Kidney (tissue), 22 donors: ENCODE data around the gene SNX6. TPM values are rescaled to one million over a fixed set of nuclear protein-coding genes. Genes with fewer than 3 reads are reported as not detected.

Experiments used
- DNase-seq, 5 donors: peaks; one replicate each; pipeline ENCODE4 v3.0.0-alpha.2; 2013 to 2020
- FAIRE-seq: peaks from 2 replicates; lab custom pipeline; 2012; peaks lifted over from hg19 to GRCh38; lab: Jason Lieb, UNC
- H3K27ac ChIP-seq, 2 donors: one replicate each; pipeline ENCODE4 v1.7.0; 2013; ENCODE audit warnings: low read depth in 2 of 2, low read length in 2 of 2, inconsistent platforms in 1 of 2
- H3K27me3 ChIP-seq: one replicate; pipeline ENCODE4 v1.7.1; 2013; ENCODE audit warnings: low read length, inconsistent platforms; ENCODE audit not compliant: control insufficient read depth, insufficient read depth
- H3K36me3 ChIP-seq, 3 donors: one replicate each; pipeline versions ENCODE4 v1.7.0 to v1.7.1; 2013; ENCODE audit warnings: low read length in 3 of 3, control low read depth in 1 of 3, inconsistent platforms in 1 of 3; ENCODE audit not compliant: insufficient read depth in 3 of 3, control insufficient read depth in 2 of 3
- H3K4me1 ChIP-seq, 3 donors: one replicate each; pipeline versions ENCODE4 v1.7.0 to v1.7.1; 2013; ENCODE audit warnings: low read length in 3 of 3, inconsistent platforms in 1 of 3, low read depth in 1 of 3; ENCODE audit not compliant: control insufficient read depth in 2 of 3, insufficient read depth in 2 of 3
- H3K4me3 ChIP-seq, 3 donors: one replicate each; pipeline versions ENCODE4 v1.7.0 to v1.8.1; 2013; ENCODE audit warnings: low read length in 3 of 3, control low read depth in 1 of 3, inconsistent platforms in 1 of 3
- H3K9ac ChIP-seq, 3 donors: one replicate each; pipeline versions ENCODE4 v1.7.0 to v1.7.1; 2013; ENCODE audit warnings: low read length in 3 of 3, control low read depth in 1 of 3, inconsistent platforms in 1 of 3
- H3K9me3 ChIP-seq, 3 donors: one replicate each; pipeline versions ENCODE4 v1.7.0 to v1.7.1; 2013; ENCODE audit warnings: low read length in 3 of 3, control low read depth in 1 of 3, inconsistent platforms in 1 of 3; ENCODE audit not compliant: control insufficient read depth in 2 of 3, insufficient read depth in 1 of 3
- CTCF ChIP-seq: IDR thresholded peaks from 3 replicates; pipeline ENCODE4 v1.5.1; 2012; ENCODE audit warnings: mild to moderate bottlenecking, moderate library complexity, borderline replicate concordance; ENCODE audit not compliant: insufficient read depth; ENCODE audit errors: extremely low read depth
- intact Hi-C: fragments of 100-400 bp; cut with DNase I; formaldehyde crosslinking; loops from one replicate; pipeline ENCODE4 v1.11.1; 2022
- long read RNA-seq, 10 donors: library from polyadenylated mRNA in 1 of 10; unstranded in 1 of 10; transcript quantifications; one replicate each; pipeline ENCODE4 v2.0.0 and lab custom pipeline, GENCODE V29; 2021 to 2026
- polyA plus RNA-seq: library from polyadenylated mRNA; stranded (reverse); fragments of 350-450 nt; fragmentation: Illumina TruSeq; extraction: RNeasy Lipid Tissue Mini Kit (QIAGEN cat#74804); gene quantifications from one replicate; pipeline ENCODE4 v1.2.3, GENCODE V29; 2014; ENCODE audit warnings: low read depth, low replicate concordance; ENCODE audit not compliant: insufficient read depth
- total RNA-seq: library from RNA; stranded (reverse); fragmentation: NEBNext Ultra II Directional; extraction: Animal tissue kit (Norgen Biotek cat#: 25700); gene quantifications from one replicate; pipeline ENCODE4 v1.2.1, GENCODE V29; 2021
- donor health status: control.
- donor health status: control.
- donor health status: control.
- donor health status: control.
- donor health status: control.
- donor health status: DM: yes; HTN: yes; CAD: no.
- donor health status: Normal renal cell carcinoma (clear cell type).

Gene SNX6
- total RNA-seq, result 83.2 TPM
- polyA plus RNA-seq, result 46.1 TPM
- long read RNA-seq, donor 1, transcript SNX6-201 (14 exons, 2,001 nt), result major isoform, 16 of 50 reads
- long read RNA-seq, donor 1, partial matches to known transcripts, result 29 of 50 reads
- long read RNA-seq, donor 1, other reads (novel, unspliced or antisense), result 0 of 50 reads
- long read RNA-seq, donor 2, transcript SNX6-201 (14 exons, 2,001 nt), result major isoform, 21 of 35 reads
- long read RNA-seq, donor 2, transcript SNX6-202 (13 exons, 3,398 nt), result minor isoform, 7 of 35 reads
- long read RNA-seq, donor 2, partial matches to known transcripts, result 7 of 35 reads
- long read RNA-seq, donor 2, other reads (novel, unspliced or antisense), result 0 of 35 reads
- long read RNA-seq, donor 3, transcript SNX6-201 (14 exons, 2,001 nt), result major isoform, 27 of 44 reads
- long read RNA-seq, donor 3, transcript SNX6-202 (13 exons, 3,398 nt), result minor isoform, 8 of 44 reads
- long read RNA-seq, donor 3, partial matches to known transcripts, result 8 of 44 reads
- long read RNA-seq, donor 3, other reads (novel, unspliced or antisense), result 0 of 44 reads
- long read RNA-seq, donor 4, transcript SNX6-201 (14 exons, 2,001 nt), result major isoform, 24 of 28 reads
- long read RNA-seq, donor 4, partial matches to known transcripts, result 0 of 28 reads
- long read RNA-seq, donor 4, other reads (novel, unspliced or antisense), result 0 of 28 reads
- long read RNA-seq, donor 5, partial matches to known transcripts, result 0 of 2 reads
- long read RNA-seq, donor 5, other reads (novel, unspliced or antisense), result 0 of 2 reads
- long read RNA-seq, donor 6, transcript SNX6-201 (14 exons, 2,001 nt), result major isoform, 43 of 86 reads
- long read RNA-seq, donor 6, transcript SNX6-202 (13 exons, 3,398 nt), result minor isoform, 14 of 86 reads
- long read RNA-seq, donor 6, partial matches to known transcripts, result 28 of 86 reads
- long read RNA-seq, donor 6, other reads (novel, unspliced or antisense), result 0 of 86 reads
- long read RNA-seq, donor 7, transcript SNX6-201 (14 exons, 2,001 nt), result major isoform, 73 of 100 reads
- long read RNA-seq, donor 7, transcript SNX6-202 (13 exons, 3,398 nt), result minor isoform, 8 of 100 reads
- long read RNA-seq, donor 7, partial matches to known transcripts, result 6 of 100 reads
- long read RNA-seq, donor 7, other reads (novel, unspliced or antisense), result 13 of 100 reads
- long read RNA-seq, donor 8, transcript SNX6-201 (14 exons, 2,001 nt), result major isoform, 15 of 45 reads
- long read RNA-seq, donor 8, transcript SNX6-202 (13 exons, 3,398 nt), result minor isoform, 11 of 45 reads
- long read RNA-seq, donor 8, partial matches to known transcripts, result 19 of 45 reads
- long read RNA-seq, donor 8, other reads (novel, unspliced or antisense), result 0 of 45 reads
- long read RNA-seq, donor 9, transcript SNX6-201 (14 exons, 2,001 nt), result major isoform, 10 of 25 reads
- long read RNA-seq, donor 9, partial matches to known transcripts, result 10 of 25 reads
- long read RNA-seq, donor 9, other reads (novel, unspliced or antisense), result 0 of 25 reads
- long read RNA-seq, donor 10, transcript SNX6-201 (14 exons, 2,001 nt), result major isoform, 13 of 54 reads
- long read RNA-seq, donor 10, transcript SNX6-202 (13 exons, 3,398 nt), result minor isoform, 7 of 54 reads
- long read RNA-seq, donor 10, partial matches to known transcripts, result 34 of 54 reads
- long read RNA-seq, donor 10, other reads (novel, unspliced or antisense), result 0 of 54 reads

GRCh38 chr14:34629657-34630529 lies at the start of gene SNX6:
SNX6 (minus strand) TSS chr14:34630148; CDS start chr14:34630116, 32 bp downstream.
- Histone ChIP-seq H3K4me1 (peaks cover 0 to 3% (median 0%) of the 10 kb centered on the region in 3 donors), H3K4me3 (peak within 1 kb of the TSS; percentile 58 to 87 (median 82)), H3K9me3 (no peaks in the 10 kb centered on the region), H3K36me3 (no peaks in the 10 kb centered on the region), H3K27me3 (no peaks in the 10 kb centered on the region), H3K9ac (peak within 1 kb of the TSS; percentile 57 to 94 (median 72)), H3K27ac (peak within 1 kb of the TSS; percentile 82 to 92)
- TF ChIP-seq CTCF, result no peak
- DNase-seq, result peak; percentile 82 to 95 (median 91)
- intact Hi-C loops, result no loop called here
- no peak for FAIRE-seq

- intact Hi-C loops, result loop anchor here (5.0 kb wide), 1 partner anchor 44 kb away; no protein-coding TSS in a partner anchor
- no peak overlapping the region for H3K27ac ChIP-seq
- no peak overlapping the region for H3K9ac ChIP-seq
- no peaks in the 10 kb centered on the region for H3K27me3 ChIP-seq
- no peak for TF ChIP-seq CTCF
- H3K9me3 ChIP-seq, result no peaks in the 10 kb centered on the region
- no peaks in the 10 kb centered on the region for H3K36me3 ChIP-seq
- DNase-seq (no peak), FAIRE-seq (no peak)
- no peaks in the 10 kb centered on the region for H3K4me1 ChIP-seq
- H3K4me3 ChIP-seq, result no peak overlapping the region
Measured at GRCh38 chr14:34678735-34679134, 48.8 kb upstream of the SNX6 start.
